ENCODE results near the gene BPHL. TPM values are rescaled to one million over a fixed set of nuclear protein-coding genes. Genes with fewer than 3 reads are reported as not detected.
"Not testable (repeated sequence)": the region's sequence is repeated elsewhere in the genome, so short reads cannot be mapped to it uniquely, and the experiment has no call there.

BPHL gene
- total and polyA plus RNA-seq, 10 of the 15 experiments (the other 5 are each of a cell fraction or from before 2014, with no cell fraction given): 8.0 to 17.8 (median 12.4) TPM

DNA sequence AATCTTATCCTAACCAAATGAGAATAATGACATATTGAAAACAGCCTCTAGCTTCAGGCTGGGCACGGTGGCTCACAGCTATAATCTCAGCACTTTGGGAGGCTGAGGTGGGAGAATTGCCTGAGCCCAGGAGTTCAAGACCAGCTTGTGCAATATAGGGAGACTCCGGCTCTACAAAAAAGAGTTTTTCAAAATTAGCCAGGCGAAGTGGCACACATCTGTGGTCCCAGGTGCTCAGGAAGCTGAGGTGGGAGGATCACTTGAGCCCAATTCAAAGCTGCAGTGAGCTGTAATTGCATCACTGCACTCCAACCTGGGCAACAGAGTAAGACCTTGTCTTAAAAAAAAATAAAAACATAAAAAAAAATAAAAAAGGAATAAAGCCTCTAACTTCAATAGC is 34.2 kb downstream of the BPHL start (continued):
- TF ChIP-seq, protein P1, sequence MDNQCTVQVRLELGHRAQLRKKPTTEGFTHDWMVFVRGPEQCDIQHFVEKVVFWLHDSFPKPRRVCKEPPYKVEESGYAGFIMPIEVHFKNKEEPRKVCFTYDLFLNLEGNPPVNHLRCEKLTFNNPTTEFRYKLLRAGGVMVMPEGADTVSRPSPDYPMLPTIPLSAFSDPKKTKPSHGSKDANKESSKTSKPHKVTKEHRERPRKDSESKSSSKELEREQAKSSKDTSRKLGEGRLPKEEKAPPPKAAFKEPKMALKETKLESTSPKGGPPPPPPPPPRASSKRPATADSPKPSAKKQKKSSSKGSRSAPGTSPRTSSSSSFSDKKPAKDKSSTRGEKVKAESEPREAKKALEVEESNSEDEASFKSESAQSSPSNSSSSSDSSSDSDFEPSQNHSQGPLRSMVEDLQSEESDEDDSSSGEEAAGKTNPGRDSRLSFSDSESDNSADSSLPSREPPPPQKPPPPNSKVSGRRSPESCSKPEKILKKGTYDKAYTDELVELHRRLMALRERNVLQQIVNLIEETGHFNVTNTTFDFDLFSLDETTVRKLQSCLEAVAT (IDR thresholded peaks at IDR 0.05): no peak
- TF ChIP-seq SMAD1 (IDR thresholded peaks at IDR 0.05; ENCODE audit: low read depth, partially characterized antibody) (no peak), USF1 (IDR thresholded peaks at IDR 0.05; ENCODE audit: borderline replicate concordance, extremely low read length, insufficient read depth, low read depth, low read length) (no peak), PML (IDR thresholded peaks at IDR 0.05; ENCODE audit: low read length) (no peak)
- TF ChIP-seq, protein P2, sequence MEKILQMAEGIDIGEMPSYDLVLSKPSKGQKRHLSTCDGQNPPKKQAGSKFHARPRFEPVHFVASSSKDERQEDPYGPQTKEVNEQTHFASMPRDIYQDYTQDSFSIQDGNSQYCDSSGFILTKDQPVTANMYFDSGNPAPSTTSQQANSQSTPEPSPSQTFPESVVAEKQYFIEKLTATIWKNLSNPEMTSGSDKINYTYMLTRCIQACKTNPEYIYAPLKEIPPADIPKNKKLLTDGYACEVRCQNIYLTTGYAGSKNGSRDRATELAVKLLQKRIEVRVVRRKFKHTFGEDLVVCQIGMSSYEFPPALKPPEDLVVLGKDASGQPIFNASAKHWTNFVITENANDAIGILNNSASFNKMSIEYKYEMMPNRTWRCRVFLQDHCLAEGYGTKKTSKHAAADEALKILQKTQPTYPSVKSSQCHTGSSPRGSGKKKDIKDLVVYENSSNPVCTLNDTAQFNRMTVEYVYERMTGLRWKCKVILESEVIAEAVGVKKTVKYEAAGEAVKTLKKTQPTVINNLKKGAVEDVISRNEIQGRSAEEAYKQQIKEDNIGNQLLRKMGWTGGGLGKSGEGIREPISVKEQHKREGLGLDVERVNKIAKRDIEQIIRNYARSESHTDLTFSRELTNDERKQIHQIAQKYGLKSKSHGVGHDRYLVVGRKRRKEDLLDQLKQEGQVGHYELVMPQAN (conservative IDR thresholded peaks at IDR 0.05): no peak
- TF ChIP-seq, protein P3, sequence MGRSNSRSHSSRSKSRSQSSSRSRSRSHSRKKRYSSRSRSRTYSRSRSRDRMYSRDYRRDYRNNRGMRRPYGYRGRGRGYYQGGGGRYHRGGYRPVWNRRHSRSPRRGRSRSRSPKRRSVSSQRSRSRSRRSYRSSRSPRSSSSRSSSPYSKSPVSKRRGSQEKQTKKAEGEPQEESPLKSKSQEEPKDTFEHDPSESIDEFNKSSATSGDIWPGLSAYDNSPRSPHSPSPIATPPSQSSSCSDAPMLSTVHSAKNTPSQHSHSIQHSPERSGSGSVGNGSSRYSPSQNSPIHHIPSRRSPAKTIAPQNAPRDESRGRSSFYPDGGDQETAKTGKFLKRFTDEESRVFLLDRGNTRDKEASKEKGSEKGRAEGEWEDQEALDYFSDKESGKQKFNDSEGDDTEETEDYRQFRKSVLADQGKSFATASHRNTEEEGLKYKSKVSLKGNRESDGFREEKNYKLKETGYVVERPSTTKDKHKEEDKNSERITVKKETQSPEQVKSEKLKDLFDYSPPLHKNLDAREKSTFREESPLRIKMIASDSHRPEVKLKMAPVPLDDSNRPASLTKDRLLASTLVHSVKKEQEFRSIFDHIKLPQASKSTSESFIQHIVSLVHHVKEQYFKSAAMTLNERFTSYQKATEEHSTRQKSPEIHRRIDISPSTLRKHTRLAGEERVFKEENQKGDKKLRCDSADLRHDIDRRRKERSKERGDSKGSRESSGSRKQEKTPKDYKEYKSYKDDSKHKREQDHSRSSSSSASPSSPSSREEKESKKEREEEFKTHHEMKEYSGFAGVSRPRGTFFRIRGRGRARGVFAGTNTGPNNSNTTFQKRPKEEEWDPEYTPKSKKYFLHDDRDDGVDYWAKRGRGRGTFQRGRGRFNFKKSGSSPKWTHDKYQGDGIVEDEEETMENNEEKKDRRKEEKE (IDR thresholded peaks at IDR 0.05): no peak

DNA sequence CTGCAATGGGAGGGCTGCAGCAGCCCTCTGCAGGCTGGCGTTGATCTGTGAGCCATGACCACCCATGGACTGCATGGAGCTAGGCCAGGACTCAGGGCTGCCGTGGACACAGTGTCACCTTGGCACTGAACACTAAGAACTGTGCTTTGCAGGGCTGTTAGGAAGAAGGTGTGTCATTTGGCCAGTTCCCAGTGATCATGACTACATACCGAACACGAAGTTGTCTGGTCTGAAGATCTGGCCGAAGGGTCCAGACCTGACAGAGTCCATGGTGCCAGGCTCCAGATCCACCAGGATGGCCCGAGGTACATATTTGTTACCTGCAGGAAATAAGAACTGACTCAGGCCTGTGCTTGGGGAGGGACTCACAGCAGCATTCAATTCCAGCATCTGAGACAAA is 36.9 kb downstream of the BPHL start:
- H3K9ac ChIP-seq (ENCODE audit: control insufficient read depth, insufficient read depth, low read length); H3K27ac ChIP-seq (ENCODE audit: control insufficient read depth, insufficient read depth); H3K79me2 ChIP-seq (ENCODE audit: control insufficient read depth, insufficient read depth, low read length); DNase-seq (ENCODE audit: low read depth, low spot score); FAIRE-seq; H3K4me2 ChIP-seq (ENCODE audit: control insufficient read depth, insufficient read depth); intact Hi-C loops (cut with micrococcal nuclease; ENCODE audit: unreplicated experiment); RAD21 ChIA-PET (ENCODE audit: unreplicated experiment); ATAC-seq; H3K27me3 ChIP-seq (replicated peaks in 1 of 2; ENCODE audit: control insufficient read depth in 2 of 2, insufficient read depth in 2 of 2, low read length in 1 of 2); H2AFZ ChIP-seq (ENCODE audit: control insufficient read depth, low read depth, low read length); H3K4me3 ChIP-seq; H4K20me1 ChIP-seq (ENCODE audit: control insufficient read depth, insufficient read depth); SMC1A ChIA-PET (ENCODE audit: uncharacterized antibody, unreplicated experiment); H3K4me1 ChIP-seq (ENCODE audit: control insufficient read depth, insufficient read depth, low read length); H3K36me3 ChIP-seq (ENCODE audit: control insufficient read depth in 2 of 2, insufficient read depth in 2 of 2, low read length in 1 of 2); in situ Hi-C loops (cut with MboI); H3K9me3 ChIP-seq (replicated peaks; ENCODE audit: control insufficient read depth, insufficient read depth, low read length); BruUV-seq (replicated peaks); POLR2A ChIA-PET: not testable (repeated sequence)
- CTCF ChIA-PET: interaction anchor here (1.3 kb wide), 1 partner anchor 96 kb away, joined by 3 read pairs; no protein-coding TSS in a partner anchor
- 83% methylated on average over 6 of the region's 6 CpGs for WGBS (ENCODE audit: insufficient coverage, insufficient replicate concordance, low lambda C conversion rate, missing lambda C conversion rate)
